H1 (cell line): ENCODE data around the gene GRK5. TPM values are rescaled to one million over a fixed set of nuclear protein-coding genes. Genes with fewer than 3 reads are reported as not detected.

ENCODE experiments used
- CHD7 ChIP-seq: fragments of 300-600 bp; sonication (generic); IDR thresholded peaks from 2 replicates; pipeline ENCODE4 v1.7.1; 2012; ENCODE audit warnings: low read length, moderate library complexity, mild to moderate bottlenecking, inconsistent platforms; ENCODE audit not compliant: insufficient replicate concordance
- polyA plus RNA-seq, 7 experiments: library from polyadenylated mRNA; depleted of rRNA in 3 of 7; stranded (reverse) in 5 of 7; unstranded in 2 of 7; fragments of >200 nt in 5 of 7; fragments of 200-250 nt in 2 of 7; gene quantifications; 1 replicate in 5 of 7; 2 replicates in 1 of 7; 4 replicates in 1 of 7; pipeline versions ENCODE4 v1.2.1 to v1.2.3, GENCODE V29; 2011 to 2013; ENCODE audit warnings: missing spikeins in 2 of 7, mixed read lengths in 2 of 7
- total RNA-seq: library from RNA; stranded (reverse); fragmentation: NEBNext Ultra II Directional; extraction: Animal tissue kit (Norgen Biotek cat#: 25700); gene quantifications from 2 replicates; pipeline ENCODE4 v1.2.1, GENCODE V29; 2021

The GRK5 gene
- total and polyA plus RNA-seq, 2 of the 8 experiments (the other 6 are each of a cell fraction or from before 2014, with no cell fraction given): 0.54 to 2.5 TPM

DNA sequence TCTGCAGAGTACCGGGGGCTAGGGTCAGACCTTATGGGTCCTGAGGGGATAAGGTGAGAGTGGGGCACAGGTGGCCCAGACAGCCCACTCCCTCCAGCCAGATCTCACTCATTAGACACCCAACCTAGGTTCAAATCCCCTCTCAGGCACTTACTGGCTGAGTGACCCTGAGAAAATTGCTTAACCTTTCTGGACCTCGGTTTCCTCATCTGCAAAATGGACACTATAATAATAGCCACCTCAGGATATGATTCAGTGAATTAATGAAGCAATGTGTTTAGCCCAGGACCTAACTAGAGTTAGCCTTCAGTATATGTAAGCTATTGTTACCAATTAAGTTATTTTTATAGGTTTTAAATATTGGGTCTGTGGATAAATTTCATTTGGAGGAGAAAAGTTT, 212.6 kb downstream of the GRK5 start (continued):
- TF ChIP-seq CHD7: no peak
